PC-3 (cell line): ENCODE results near the gene SLC39A11. TPM values are rescaled to one million over a fixed set of nuclear protein-coding genes. Genes with fewer than 3 reads are reported as not detected.

Source experiments
- ATAC-seq: fragments of 200-7000 bp; cut with Tn5 transposase; 2 replicates; pipeline ENCODE4 v1.9.1; 2020; ENCODE audit warnings: mild to moderate bottlenecking, moderate library complexity
- BruUV-seq: library from RNA; stranded (reverse); fragments of 400-500 nt; replicated peaks from 2 replicates; lab custom pipeline; 2021; lab: Mats Ljungman, UMichigan
- CTCF ChIA-PET: fragments of 300-600 bp; sonication (Branson Sonifier 250); formaldehyde crosslinking; loops from one replicate; lab custom pipeline; 2022; ENCODE audit warnings: antibody characterized with exemption; lab: Charles Lee
- POLR2A ChIA-PET: fragments of 300-600 bp; sonication (Branson Sonifier 250); formaldehyde crosslinking; loops from one replicate; lab custom pipeline; 2022; ENCODE audit warnings: antibody characterized with exemption; ENCODE audit not compliant: unreplicated experiment; lab: Charles Lee
- DNase-seq: peaks from one replicate; pipeline ENCODE4 v3.0.0-alpha.2; 2015
- H2AFZ ChIP-seq: fragments of 300-600 bp; sonication (generic); 2 replicates; pipeline ENCODE4 v1.6.0; 2016; ENCODE audit warnings: antibody characterized with exemption, low read length
- H3F3A ChIP-seq: fragments of 300-600 bp; sonication (generic); one replicate; pipeline ENCODE4 v1.6.0; 2017; ENCODE audit warnings: antibody characterized with exemption, low read length, control low read depth, mild to moderate bottlenecking; ENCODE audit not compliant: unreplicated experiment
- H3K27ac ChIP-seq: fragments of 300-600 bp; sonication (generic); 2 replicates; pipeline ENCODE4 v1.5.1; 2016; ENCODE audit warnings: mild to moderate bottlenecking, low read length
- H3K27me3 ChIP-seq: fragments of 300-600 bp; sonication (generic); 2 replicates; pipeline ENCODE4 v1.6.1; 2016; ENCODE audit warnings: low read length, mixed read lengths
- H3K36me3 ChIP-seq: fragments of 300-600 bp; sonication (generic); 2 replicates; pipeline ENCODE4 v1.6.1; 2016; ENCODE audit warnings: low read depth, mixed run types, low read length, mixed read lengths
- H3K4me1 ChIP-seq: fragments of 300-600 bp; sonication (generic); 2 replicates; pipeline ENCODE4 v1.5.1; 2016; ENCODE audit warnings: low read length; ENCODE audit not compliant: insufficient read depth
- H3K4me2 ChIP-seq: fragments of 300-600 bp; sonication (generic); 2 replicates; pipeline ENCODE4 v1.6.0; 2016; ENCODE audit warnings: low read length
- H3K4me3 ChIP-seq: fragments of 300-600 bp; sonication (generic); 2 replicates; pipeline ENCODE4 v1.5.1; 2016; ENCODE audit warnings: mild to moderate bottlenecking, low read length, mixed read lengths
- H3K79me2 ChIP-seq: fragments of 300-600 bp; sonication (generic); 2 replicates; pipeline ENCODE4 v1.6.1; 2017; ENCODE audit warnings: low read length, mixed read lengths
- H3K9ac ChIP-seq: fragments of 300-600 bp; sonication (generic); 2 replicates; pipeline ENCODE4 v1.6.0; 2016; ENCODE audit warnings: mild to moderate bottlenecking, low read length
- H3K9me2 ChIP-seq: fragments of 300-600 bp; sonication (generic); replicated peaks from 2 replicates; pipeline ENCODE4 v1.6.1; 2016; ENCODE audit warnings: mixed run types, low read length, mixed read lengths
- H3K9me3 ChIP-seq: fragments of 300-600 bp; sonication (generic); 2 replicates; pipeline ENCODE4 v1.6.1; 2016; ENCODE audit warnings: low read length, mixed read lengths
- H4K20me1 ChIP-seq: fragments of 300-600 bp; sonication (generic); 2 replicates; pipeline ENCODE4 v1.6.1; 2016; ENCODE audit warnings: low read length, mixed read lengths
- EZH2 ChIP-seq: fragments of 300-600 bp; sonication (generic); IDR thresholded peaks from one replicate; pipeline ENCODE4 v1.6.1; 2017; ENCODE audit warnings: antibody characterized with exemption, mild to moderate bottlenecking, low read length; ENCODE audit not compliant: unreplicated experiment
- EZH2phosphoT487 ChIP-seq: fragments of 300-600 bp; sonication (generic); IDR thresholded peaks from 2 replicates; pipeline ENCODE4 v1.6.1; 2018; ENCODE audit warnings: mild to moderate bottlenecking, antibody characterized with exemption, low read length, borderline replicate concordance
- intact Hi-C: fragments of 100-400 bp; cut with micrococcal nuclease; formaldehyde crosslinking; loops from 2 replicates; pipeline ENCODE4 v1.9.0; 2023
- total RNA-seq: library from RNA; depleted of rRNA; stranded (reverse); fragments of >200 nt; gene quantifications from 2 replicates; pipeline ENCODE4 v1.2.3, GENCODE V29; 2014
- TF ChIP-seq, protein P1 (sequence below): fragments of 300-600 bp; sonication (generic); conservative IDR thresholded peaks from 2 replicates; pipeline ENCODE4 v1.5.1; 2017; ENCODE audit warnings: antibody characterized with exemption, low read depth, mild to moderate bottlenecking, low read length

Gene SLC39A11
- total RNA-seq, 1 experiment from 2014 or later, result 37.7 TPM

DNA sequence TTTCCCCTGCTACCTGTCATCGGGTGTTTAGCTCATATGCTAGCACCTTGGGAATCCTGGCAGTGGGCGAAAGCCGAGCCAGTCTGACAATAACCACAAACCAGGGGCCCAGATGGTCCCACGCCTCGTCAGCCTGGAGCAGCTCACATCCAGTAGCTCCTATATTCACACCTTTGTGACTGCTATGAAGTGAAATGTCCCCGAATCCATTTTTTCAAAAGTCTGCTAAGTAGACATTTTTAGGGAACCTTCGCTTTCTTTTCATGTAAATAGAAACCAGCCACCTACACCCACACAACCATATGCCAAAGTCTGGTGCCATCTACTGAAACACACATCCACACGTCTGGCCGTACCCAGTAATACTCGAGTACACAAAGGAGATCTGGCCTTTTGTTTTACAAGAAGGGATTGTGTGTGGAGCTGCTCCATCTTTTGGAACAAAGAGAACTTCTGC, 176.8 kb downstream of the SLC39A11 start:
- Histone ChIP-seq H3K27ac (no peak overlapping the region), H3K9me3 (no peaks in the 10 kb centered on the region), H3K27me3 (no peaks in the 10 kb centered on the region), H3K4me3 (no peak overlapping the region), H3F3A (no peaks in the 10 kb centered on the region), H3K4me1 (peaks cover 10% of the 10 kb centered on the region), H4K20me1 (no peaks in the 10 kb centered on the region), H3K4me2 (no peak overlapping the region), H2AFZ (no peak overlapping the region), H3K9me2 (no peaks in the 10 kb centered on the region), H3K36me3 (0 out of 2 replicates have a peak, but pooled peaks cover 3% of the 10 kb centered on the region), H3K9ac (no peak overlapping the region), H3K79me2 (no peaks in the 10 kb centered on the region)
- no TSS peak for BruUV-seq
- POLR2A ChIA-PET, result no interaction called here
- DNase-seq (no peak), ATAC-seq (no peak)
- intact Hi-C loops, result no loop called here
- TF ChIP-seq, protein P1, sequence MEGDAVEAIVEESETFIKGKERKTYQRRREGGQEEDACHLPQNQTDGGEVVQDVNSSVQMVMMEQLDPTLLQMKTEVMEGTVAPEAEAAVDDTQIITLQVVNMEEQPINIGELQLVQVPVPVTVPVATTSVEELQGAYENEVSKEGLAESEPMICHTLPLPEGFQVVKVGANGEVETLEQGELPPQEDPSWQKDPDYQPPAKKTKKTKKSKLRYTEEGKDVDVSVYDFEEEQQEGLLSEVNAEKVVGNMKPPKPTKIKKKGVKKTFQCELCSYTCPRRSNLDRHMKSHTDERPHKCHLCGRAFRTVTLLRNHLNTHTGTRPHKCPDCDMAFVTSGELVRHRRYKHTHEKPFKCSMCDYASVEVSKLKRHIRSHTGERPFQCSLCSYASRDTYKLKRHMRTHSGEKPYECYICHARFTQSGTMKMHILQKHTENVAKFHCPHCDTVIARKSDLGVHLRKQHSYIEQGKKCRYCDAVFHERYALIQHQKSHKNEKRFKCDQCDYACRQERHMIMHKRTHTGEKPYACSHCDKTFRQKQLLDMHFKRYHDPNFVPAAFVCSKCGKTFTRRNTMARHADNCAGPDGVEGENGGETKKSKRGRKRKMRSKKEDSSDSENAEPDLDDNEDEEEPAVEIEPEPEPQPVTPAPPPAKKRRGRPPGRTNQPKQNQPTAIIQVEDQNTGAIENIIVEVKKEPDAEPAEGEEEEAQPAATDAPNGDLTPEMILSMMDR, result no peak
- TF ChIP-seq EZH2phosphoT487 (no peak), EZH2 (no peak)
- CTCF ChIA-PET, result no interaction called here

DNA sequence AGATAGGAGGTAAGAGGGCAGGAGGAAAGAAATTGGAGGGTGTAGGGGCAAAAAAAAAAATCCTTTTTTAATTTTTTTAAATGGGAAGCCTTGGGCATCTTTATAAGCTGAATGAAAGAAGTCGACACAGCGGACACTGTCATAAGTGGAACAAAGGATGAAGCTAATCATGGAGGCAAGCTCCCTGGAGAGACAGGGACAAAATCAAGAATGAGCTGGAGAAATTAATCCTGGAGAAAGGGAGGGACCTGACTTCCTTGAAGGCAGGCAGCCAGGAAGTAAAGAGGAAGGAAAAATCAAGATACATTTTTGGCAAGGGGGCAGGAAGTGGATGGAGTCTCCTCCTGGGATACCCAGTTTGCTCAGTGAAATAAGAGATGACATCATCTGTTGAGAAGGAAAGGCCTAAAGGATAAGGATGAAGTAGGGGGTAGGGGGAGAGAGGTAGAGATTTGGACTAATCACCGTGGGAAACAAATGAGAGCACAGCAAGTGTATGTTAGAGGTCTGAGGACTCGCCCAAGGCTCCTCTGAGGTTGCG, 179.3 kb downstream of the SLC39A11 start:
- no peaks in the 10 kb centered on the region for H3K27me3 ChIP-seq
- peak; percentile 61 for ATAC-seq
- H3K4me3 ChIP-seq, result no peak overlapping the region
- H3K9me2 ChIP-seq, result no peaks in the 10 kb centered on the region
- intact Hi-C loops, result no loop called here
- DNase-seq, result peak; percentile 38
- H3K79me2 ChIP-seq, result no peaks in the 10 kb centered on the region
- no peaks in the 10 kb centered on the region for H3K9me3 ChIP-seq
- H3K9ac ChIP-seq, result no peak overlapping the region
- H2AFZ ChIP-seq, result no peak overlapping the region
- ChIA-PET POLR2A (no interaction called here), CTCF (interaction anchor here (0.6 kb wide), 1 partner anchor 187 kb away, joined by 3 read pairs; no protein-coding TSS in a partner anchor)
- H3F3A ChIP-seq, result no peaks in the 10 kb centered on the region
- no TSS peak for BruUV-seq
- peaks cover 10% of the 10 kb centered on the region for H3K4me1 ChIP-seq
- no peaks in the 10 kb centered on the region for H4K20me1 ChIP-seq
- H3K27ac ChIP-seq, result no peak overlapping the region
- no peak overlapping the region for H3K4me2 ChIP-seq
- TF ChIP-seq, protein P1, result no peak
- TF ChIP-seq EZH2phosphoT487, result no peak
- no peak for TF ChIP-seq EZH2
- 0 out of 2 replicates have a peak, but pooled peaks cover 3% of the 10 kb centered on the region for H3K36me3 ChIP-seq

DNA sequence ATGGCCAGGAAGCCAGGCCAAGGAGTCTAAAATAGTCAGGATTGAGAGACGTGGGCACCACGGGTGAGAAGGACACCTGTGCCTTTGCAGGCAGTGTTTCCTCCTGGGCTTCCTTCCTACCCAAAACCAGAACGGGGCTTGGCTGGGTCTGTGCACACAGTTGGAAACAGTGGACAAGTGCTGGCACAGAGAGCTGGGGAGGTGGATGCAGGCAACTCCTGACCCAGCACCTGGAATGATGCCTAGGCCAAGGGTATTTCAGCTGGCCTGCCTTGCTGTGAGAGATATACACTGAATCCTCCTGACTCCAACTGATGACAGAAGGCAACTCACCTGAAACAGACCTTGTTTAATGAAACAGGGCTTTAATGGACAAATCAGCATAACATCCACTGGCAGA, 186.2 kb downstream of the SLC39A11 start:
- no peaks in the 10 kb centered on the region for H4K20me1 ChIP-seq
- ATAC-seq (no peak), DNase-seq (no peak)
- H3K27ac ChIP-seq, result no peak overlapping the region
- H3K4me2 ChIP-seq, result no peak overlapping the region
- H3F3A ChIP-seq, result no peaks in the 10 kb centered on the region
- no peaks in the 10 kb centered on the region for H3K36me3 ChIP-seq
- CTCF ChIA-PET, result no interaction called here
- H3K9me2 ChIP-seq, result no peaks in the 10 kb centered on the region
- TF ChIP-seq EZH2phosphoT487, result no peak
- TF ChIP-seq, protein P1, result no peak
- no peak for TF ChIP-seq EZH2
- POLR2A ChIA-PET, result no interaction called here
- intact Hi-C loops, result no loop called here
- no peak overlapping the region for H3K9ac ChIP-seq
- no peaks in the 10 kb centered on the region; the same call in 1 of the 2 replicates for H3K4me1 ChIP-seq
- no TSS peak for BruUV-seq
- H3K4me3 ChIP-seq, result no peak overlapping the region
- no peaks in the 10 kb centered on the region for H3K27me3 ChIP-seq
- no peaks in the 10 kb centered on the region for H3K79me2 ChIP-seq
- H3K9me3 ChIP-seq, result no peaks in the 10 kb centered on the region
- no peak overlapping the region for H2AFZ ChIP-seq
